DOHH2 (cell line): ENCODE results near the gene OXNAD1.

Experiments
- EZH2phosphoT487 ChIP-seq: fragments of 200-600 bp; sonication (generic); IDR thresholded peaks from 2 replicates; pipeline ENCODE4 v1.6.1; 2017; ENCODE audit warnings: borderline replicate concordance, mild to moderate bottlenecking, antibody characterized with exemption, low read length, moderate library complexity, mixed read lengths
- TF ChIP-seq, protein P1 (sequence below): fragments of 200-600 bp; sonication (generic); IDR thresholded peaks from one replicate; pipeline ENCODE4 v1.5.1; 2014; ENCODE audit warnings: antibody characterized with exemption, mild to moderate bottlenecking, low read depth, low read length; ENCODE audit not compliant: poor library complexity, severe bottlenecking

DNA sequence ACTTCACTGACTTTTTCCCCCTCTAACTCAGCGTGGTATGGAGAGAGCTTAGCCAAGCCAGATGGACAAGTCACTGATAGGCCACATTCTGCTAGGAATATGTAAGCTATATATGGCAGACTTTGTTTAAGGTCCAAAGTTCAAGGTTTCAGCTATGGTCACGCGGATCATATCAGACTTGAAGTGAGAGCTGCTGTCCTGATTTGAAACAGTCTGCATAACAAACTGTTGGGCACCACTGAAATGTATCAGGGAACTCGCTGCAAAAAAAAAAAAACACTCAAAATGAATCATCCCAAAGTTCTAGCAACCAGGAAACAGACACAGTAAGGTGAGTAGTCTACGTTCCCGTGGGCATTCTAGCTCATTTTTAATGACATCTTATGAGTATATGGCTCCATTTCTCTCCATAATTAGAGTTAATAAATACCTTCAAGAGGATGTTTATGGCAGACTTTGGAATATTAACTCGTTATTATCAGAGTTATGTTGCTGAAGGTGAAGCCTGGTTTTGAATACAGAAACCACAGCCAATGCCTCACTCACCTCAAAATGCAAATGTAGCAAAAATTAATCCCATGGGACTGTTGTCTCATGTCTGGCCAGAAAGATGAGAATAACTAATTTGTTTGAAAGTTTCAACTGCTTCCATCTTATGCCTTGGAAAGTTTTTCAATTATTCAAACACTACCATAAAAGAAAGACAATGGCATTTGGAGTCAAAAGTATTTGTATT, 12.6 kb upstream of the OXNAD1 start:
- TF ChIP-seq, protein P1, sequence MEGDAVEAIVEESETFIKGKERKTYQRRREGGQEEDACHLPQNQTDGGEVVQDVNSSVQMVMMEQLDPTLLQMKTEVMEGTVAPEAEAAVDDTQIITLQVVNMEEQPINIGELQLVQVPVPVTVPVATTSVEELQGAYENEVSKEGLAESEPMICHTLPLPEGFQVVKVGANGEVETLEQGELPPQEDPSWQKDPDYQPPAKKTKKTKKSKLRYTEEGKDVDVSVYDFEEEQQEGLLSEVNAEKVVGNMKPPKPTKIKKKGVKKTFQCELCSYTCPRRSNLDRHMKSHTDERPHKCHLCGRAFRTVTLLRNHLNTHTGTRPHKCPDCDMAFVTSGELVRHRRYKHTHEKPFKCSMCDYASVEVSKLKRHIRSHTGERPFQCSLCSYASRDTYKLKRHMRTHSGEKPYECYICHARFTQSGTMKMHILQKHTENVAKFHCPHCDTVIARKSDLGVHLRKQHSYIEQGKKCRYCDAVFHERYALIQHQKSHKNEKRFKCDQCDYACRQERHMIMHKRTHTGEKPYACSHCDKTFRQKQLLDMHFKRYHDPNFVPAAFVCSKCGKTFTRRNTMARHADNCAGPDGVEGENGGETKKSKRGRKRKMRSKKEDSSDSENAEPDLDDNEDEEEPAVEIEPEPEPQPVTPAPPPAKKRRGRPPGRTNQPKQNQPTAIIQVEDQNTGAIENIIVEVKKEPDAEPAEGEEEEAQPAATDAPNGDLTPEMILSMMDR = no peak
- no peak for TF ChIP-seq EZH2phosphoT487
